Immature natural killer cell (primary cell): ENCODE measurements around the gene ATF7IP2. TPM values are rescaled to one million over a fixed set of nuclear protein-coding genes. Genes with fewer than 3 reads are reported as not detected.
A peak's percentile ranks its signal among the peaks of the same experiment; 100 is the strongest.
"Not testable (repeated sequence)": the region's sequence is repeated elsewhere in the genome, so short reads cannot be mapped to it uniquely, and the experiment has no call there.

ENCODE experiments used
- DNase-seq, 3 donors: peaks; one replicate each; pipeline ENCODE4 v3.0.0; 2022; ENCODE audit warnings: mixed read lengths in 1 of 3
- H3K27ac Mint-ChIP-seq, 6 donors: one replicate each; pipeline ENCODE4 v1.8.0; 2020; ENCODE audit warnings: mixed read lengths in 6 of 6, mild to moderate bottlenecking in 5 of 6, inconsistent platforms in 4 of 6, moderate library complexity in 3 of 6
- H3K27me3 Mint-ChIP-seq, 3 donors: one replicate each; pipeline ENCODE4 v1.8.0; 2020 to 2021; ENCODE audit warnings: low read depth in 3 of 3, mild to moderate bottlenecking in 3 of 3, mixed read lengths in 3 of 3, moderate library complexity in 3 of 3, inconsistent platforms in 1 of 3
- H3K36me3 Mint-ChIP-seq, 3 donors: one replicate each; pipeline ENCODE4 v1.8.0; 2020; ENCODE audit warnings: mixed read lengths in 3 of 3, inconsistent platforms in 2 of 3, mild to moderate bottlenecking in 2 of 3
- H3K4me1 Mint-ChIP-seq, 2 donors: one replicate each; pipeline ENCODE4 v1.8.0; 2020; ENCODE audit warnings: inconsistent platforms in 2 of 2, mild to moderate bottlenecking in 2 of 2, mixed read lengths in 2 of 2, moderate library complexity in 1 of 2
- H3K4me3 Mint-ChIP-seq, 5 donors: one replicate each; pipeline ENCODE4 v1.8.0; 2020; ENCODE audit warnings: mild to moderate bottlenecking in 5 of 5, mixed read lengths in 5 of 5, inconsistent platforms in 3 of 5, moderate library complexity in 3 of 5
- H3K9me3 Mint-ChIP-seq, 6 donors: one replicate each; pipeline ENCODE4 v1.8.0; 2020; ENCODE audit warnings: mild to moderate bottlenecking in 6 of 6, mixed read lengths in 6 of 6, inconsistent platforms in 4 of 6, moderate library complexity in 3 of 6
- polyA plus RNA-seq, 3 donors: library from polyadenylated mRNA; unstranded; fragments of 300-500 nt; fragmentation: Illumina TruSeq; gene quantifications; one replicate each; pipeline ENCODE4 v1.2.3, GENCODE V29; 2021

The ATF7IP2 gene
- polyA plus RNA-seq, 3 donors from 2014 or later: 34.5 to 118 (median 39.1) TPM

GRCh38 chr16:10493276-10493675 lies 107.4 kb downstream of the ATF7IP2 start:
- DNase-seq: no peak
- no peak overlapping the region for H3K27ac Mint-ChIP-seq
- peaks cover 0 to 8% (median 0%) of the 10 kb centered on the region in 6 donors for H3K9me3 Mint-ChIP-seq
- no peaks in the 10 kb centered on the region for H3K36me3 Mint-ChIP-seq
- no peak overlapping the region for H3K4me3 Mint-ChIP-seq
- H3K27me3 Mint-ChIP-seq: peaks cover 0 to 1% (median 0%) of the 10 kb centered on the region in 3 donors
- no peaks in the 10 kb centered on the region for H3K4me1 Mint-ChIP-seq

DNA sequence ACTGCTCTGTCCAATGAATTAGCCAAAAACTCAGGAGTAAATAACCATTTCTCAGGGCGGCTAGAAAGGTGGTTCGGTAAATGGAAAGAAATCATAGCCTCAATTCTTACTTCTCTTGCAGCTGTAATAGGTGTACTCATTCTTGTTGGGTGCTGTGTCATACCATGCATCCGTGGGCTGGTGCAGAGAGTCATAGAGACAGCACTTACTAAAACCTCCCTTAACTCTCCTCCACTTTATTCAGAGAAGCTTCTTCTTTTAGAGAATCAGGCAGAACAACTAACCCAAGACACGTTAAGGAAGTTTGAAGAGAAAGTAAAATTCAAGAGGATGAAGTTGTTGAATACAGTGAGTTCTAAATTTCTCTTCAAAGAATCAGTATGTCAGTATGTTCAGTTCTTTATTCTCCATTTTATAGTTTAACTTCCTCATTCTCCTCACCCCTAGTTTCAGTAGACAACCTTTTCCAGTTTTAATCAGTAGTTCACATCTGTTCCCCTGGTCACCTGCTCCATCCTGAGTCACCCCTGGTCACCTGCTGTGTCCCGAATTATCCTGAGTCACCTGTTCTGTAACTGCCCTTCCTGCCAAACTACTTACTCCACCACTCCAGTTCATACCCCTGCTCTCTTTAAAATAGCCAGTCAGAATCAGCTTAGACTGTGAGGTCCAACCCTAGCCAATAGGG lies 108.6 kb downstream of the ATF7IP2 start:
- Mint-ChIP-seq H3K4me3 (no peak overlapping the region), H3K27ac (no peak overlapping the region)

GRCh38 chr16:10495031-10495345 lies 109.1 kb downstream of the ATF7IP2 start:
- Mint-ChIP-seq H3K27ac (no peak overlapping the region), H3K36me3 (no peaks in the 10 kb centered on the region), H3K4me1 (no peaks in the 10 kb centered on the region)

More for the DNA sequence above, 108.6 kb downstream of the ATF7IP2 start:
- Mint-ChIP-seq H3K27me3 (peaks cover 0 to 1% (median 0%) of the 10 kb centered on the region in 3 donors), H3K4me1 (no peaks in the 10 kb centered on the region), H3K36me3 (no peaks in the 10 kb centered on the region), H3K9me3 (peaks cover 0 to 8% (median 0%) of the 10 kb centered on the region in 6 donors)
- no peak for DNase-seq

GRCh38 chr16:10497132-10498101 lies 111.6 kb downstream of the ATF7IP2 start:
- Mint-ChIP-seq H3K4me1 (no peaks in the 10 kb centered on the region), H3K27ac (no peak overlapping the region), H3K4me3 (no peak overlapping the region), H3K36me3 (no peaks in the 10 kb centered on the region), H3K9me3 (peaks cover 0 to 8% (median 0%) of the 10 kb centered on the region in 6 donors), H3K27me3 (peaks cover 0 to 5% (median 5%) of the 10 kb centered on the region in 3 donors)
- DNase-seq: peak in 2 of 3 donors; percentile 8 to 12

More at GRCh38 chr16:10495031-10495345, 109.1 kb downstream of the ATF7IP2 start:
- peaks cover 0 to 1% (median 0%) of the 10 kb centered on the region in 3 donors for H3K27me3 Mint-ChIP-seq
- no peak for DNase-seq
- peaks cover 0 to 8% (median 0%) of the 10 kb centered on the region in 6 donors for H3K9me3 Mint-ChIP-seq
- H3K4me3 Mint-ChIP-seq: no peak overlapping the region

DNA sequence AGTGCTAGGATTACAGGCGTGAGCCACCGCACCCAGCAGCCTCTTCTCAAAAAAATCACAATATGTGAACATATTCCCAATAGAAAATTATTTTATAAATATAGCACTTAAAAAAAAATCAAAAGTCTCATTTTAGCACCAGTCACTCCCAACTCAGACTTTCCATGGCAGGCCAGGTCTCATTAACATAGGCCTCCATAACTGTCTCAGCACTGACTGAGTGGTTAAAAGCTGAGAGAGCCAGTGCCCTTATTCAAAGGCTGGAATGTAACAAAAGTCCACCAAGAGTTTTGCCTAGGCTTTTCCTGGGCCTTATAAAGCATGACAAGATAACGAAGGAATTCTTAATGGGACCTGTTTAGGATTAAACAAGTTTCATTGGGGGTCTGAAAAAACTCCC lies 114.7 kb downstream of the ATF7IP2 start:
- Mint-ChIP-seq H3K9me3 (no peaks in the 10 kb centered on the region), H3K27ac (no peak overlapping the region), H3K4me3 (no peak overlapping the region), H3K27me3 (peaks cover 4 to 6% (median 5%) of the 10 kb centered on the region in 3 donors), H3K4me1 (no peaks in the 10 kb centered on the region), H3K36me3 (no peaks in the 10 kb centered on the region)
- DNase-seq: no peak

- no peak overlapping the region for H3K4me3 Mint-ChIP-seq
- no peak overlapping the region for H3K27ac Mint-ChIP-seq
- peaks cover 5 to 6% (median 6%) of the 10 kb centered on the region in 3 donors for H3K27me3 Mint-ChIP-seq
- no peaks in the 10 kb centered on the region for H3K36me3 Mint-ChIP-seq
- DNase-seq: no peak
- H3K4me1 Mint-ChIP-seq: no peaks in the 10 kb centered on the region
- H3K9me3 Mint-ChIP-seq: no peaks in the 10 kb centered on the region
These were observed 115.3 kb downstream of the ATF7IP2 start for GRCh38 chr16:10501016-10501607.

GRCh38 chr16:10502776-10503175 lies 116.9 kb downstream of the ATF7IP2 start:
- H3K36me3 Mint-ChIP-seq: no peaks in the 10 kb centered on the region
- no peak for DNase-seq
- H3K9me3 Mint-ChIP-seq: no peaks in the 10 kb centered on the region
- H3K27me3 Mint-ChIP-seq: peaks cover 5 to 9% (median 6%) of the 10 kb centered on the region in 3 donors
- H3K27ac Mint-ChIP-seq: no peak overlapping the region
- H3K4me3 Mint-ChIP-seq: no peak overlapping the region
- H3K4me1 Mint-ChIP-seq: no peaks in the 10 kb centered on the region

DNA sequence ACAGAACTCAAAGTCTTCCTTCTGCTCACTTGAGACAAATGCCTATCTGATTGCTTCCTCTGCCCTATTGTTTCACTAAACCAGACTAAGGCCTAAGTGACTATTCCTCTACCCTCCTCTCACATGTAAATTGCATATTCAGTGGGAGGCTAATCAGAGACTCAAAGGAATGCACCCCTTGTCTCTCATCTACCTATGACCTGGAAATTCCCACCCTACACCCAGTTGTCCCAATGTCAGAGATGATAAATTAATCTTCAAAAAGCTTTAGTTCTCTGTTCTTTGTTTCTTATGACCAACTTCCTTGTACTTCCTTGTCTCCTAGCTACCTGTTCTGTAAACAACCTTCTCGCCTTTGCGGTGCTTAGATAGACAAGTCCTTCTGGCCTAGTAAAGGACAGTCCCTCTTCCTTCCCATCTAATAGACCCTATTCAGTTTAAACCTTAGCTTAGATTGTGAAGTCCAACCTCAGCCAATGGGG lies 118.6 kb downstream of the ATF7IP2 start:
- no peak overlapping the region for H3K4me3 Mint-ChIP-seq
- H3K4me1 Mint-ChIP-seq: no peaks in the 10 kb centered on the region
- no peaks in the 10 kb centered on the region for H3K9me3 Mint-ChIP-seq
- no peak overlapping the region for H3K27ac Mint-ChIP-seq
- H3K27me3 Mint-ChIP-seq: peaks cover 5 to 9% (median 6%) of the 10 kb centered on the region in 3 donors
- DNase-seq: no peak
- H3K36me3 Mint-ChIP-seq: no peaks in the 10 kb centered on the region

DNA sequence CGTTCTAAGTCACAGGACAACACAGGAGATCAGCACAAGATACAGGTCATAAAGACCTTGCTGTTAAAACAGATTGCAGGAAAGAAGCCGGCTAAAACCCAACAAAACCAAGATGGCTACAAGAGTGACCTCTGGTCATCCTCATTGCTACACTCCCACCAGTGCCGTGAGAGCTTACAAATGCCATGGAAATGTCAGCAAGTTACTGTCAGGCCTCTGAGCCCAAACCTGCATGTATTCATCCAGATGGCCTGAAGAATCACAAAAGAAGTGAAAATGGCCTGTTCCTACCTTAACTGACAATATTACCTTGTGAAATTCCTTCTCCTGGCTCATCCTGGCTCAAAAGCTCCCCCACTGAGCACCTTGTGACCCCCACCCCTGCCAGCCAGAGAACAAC lies 119.4 kb downstream of the ATF7IP2 start:
- not testable (repeated sequence) for H3K9me3 Mint-ChIP-seq, H3K4me3 Mint-ChIP-seq, H3K4me1 Mint-ChIP-seq, DNase-seq, H3K27me3 Mint-ChIP-seq, H3K27ac Mint-ChIP-seq, H3K36me3 Mint-ChIP-seq

- Mint-ChIP-seq H3K9me3 (no peaks in the 10 kb centered on the region), H3K27ac (no peak overlapping the region), H3K4me1 (no peaks in the 10 kb centered on the region), H3K4me3 (no peak overlapping the region), H3K36me3 (no peaks in the 10 kb centered on the region), H3K27me3 (peaks cover 4 to 7% (median 7%) of the 10 kb centered on the region in 3 donors)
- DNase-seq: peak; percentile 59 to 71 (median 62)
These were observed 123.7 kb downstream of the ATF7IP2 start for GRCh38 chr16:10509534-10510025.

- no peak for DNase-seq
- peaks cover 4 to 7% (median 6%) of the 10 kb centered on the region in 3 donors for H3K27me3 Mint-ChIP-seq
- no peak overlapping the region for H3K27ac Mint-ChIP-seq
These were observed 124.4 kb downstream of the ATF7IP2 start for GRCh38 chr16:10510279-10510678.

GRCh38 chr16:10511829-10512228 lies 126.0 kb downstream of the ATF7IP2 start:
- Mint-ChIP-seq H3K36me3 (no peaks in the 10 kb centered on the region), H3K4me3 (no peak overlapping the region), H3K27me3 (peaks cover 2 to 6% (median 3%) of the 10 kb centered on the region in 3 donors), H3K27ac (no peak overlapping the region), H3K9me3 (no peaks in the 10 kb centered on the region), H3K4me1 (no peaks in the 10 kb centered on the region)
- DNase-seq: no peak

More at GRCh38 chr16:10510279-10510678, 124.4 kb downstream of the ATF7IP2 start:
- Mint-ChIP-seq H3K4me1 (no peaks in the 10 kb centered on the region), H3K4me3 (no peak overlapping the region), H3K36me3 (no peaks in the 10 kb centered on the region), H3K9me3 (no peaks in the 10 kb centered on the region)

- Mint-ChIP-seq H3K9me3 (no peaks in the 10 kb centered on the region), H3K4me1 (no peaks in the 10 kb centered on the region), H3K27ac (no peak overlapping the region), H3K27me3 (peaks cover 2 to 3% (median 2%) of the 10 kb centered on the region in 3 donors), H3K4me3 (no peak overlapping the region), H3K36me3 (no peaks in the 10 kb centered on the region)
- DNase-seq: peak; percentile 32 to 46 (median 35)
These were observed 128.7 kb downstream of the ATF7IP2 start for GRCh38 chr16:10514369-10515055.
